GM12878 (cell line): Measurements from ENCODE around the gene SLC26A1. TPM values are rescaled to one million over a fixed set of nuclear protein-coding genes. Genes with fewer than 3 reads are reported as not detected.

Experiments used
- ATAC-seq: fragments of 200-7000 bp; cut with Tn5 transposase; 3 replicates; pipeline ENCODE4 v1.9.1; 2020; ENCODE audit warnings: mild to moderate bottlenecking, moderate library complexity
- BruUV-seq: library from RNA; stranded (reverse); fragments of 400-500 nt; replicated peaks from 2 replicates; lab custom pipeline; 2021; lab: Mats Ljungman, UMichigan
- CTCF ChIA-PET: fragments of 300-600 bp; sonication (Branson Sonifier 250); formaldehyde crosslinking; extraction: SDS; loops from one replicate; lab custom pipeline; 2021; ENCODE audit warnings: inconsistent platforms; lab: Yijun Ruan, JAX
- POLR2A ChIA-PET: fragments of 350-600 bp; formaldehyde crosslinking; extraction: SDS; loops from one replicate; lab custom pipeline; 2021; ENCODE audit warnings: inconsistent platforms; lab: Charles Lee
- RAD21 ChIA-PET: fragments of 300-600 bp; sonication (Branson Sonifier 250); formaldehyde crosslinking; loops from one replicate; lab custom pipeline; 2023; ENCODE audit warnings: antibody characterized with exemption; ENCODE audit not compliant: unreplicated experiment; lab: Charles Lee
- SMC1A ChIA-PET: fragments of 300-600 bp; sonication (Branson Sonifier 250); formaldehyde crosslinking; loops from one replicate; lab custom pipeline; 2023; ENCODE audit not compliant: unreplicated experiment, uncharacterized antibody; lab: Charles Lee
- DNase-seq: peaks from one replicate; pipeline ENCODE4 v3.0.0-alpha.2; 2011; ENCODE audit warnings: low read depth, low spot score
- FAIRE-seq: peaks from 3 replicates; lab custom pipeline; 2011; peaks lifted over from hg19 to GRCh38; lab: Jason Lieb, UNC
- H2AFZ ChIP-seq: 2 replicates; pipeline ENCODE4 v1.6.0; 2011; ENCODE audit warnings: low read depth, low read length, control low read depth; ENCODE audit not compliant: control insufficient read depth
- H3K27ac ChIP-seq: 2 replicates; pipeline ENCODE4 v1.5.1; 2011; ENCODE audit warnings: control low read depth; ENCODE audit not compliant: control insufficient read depth, insufficient read depth
- H3K27me3 ChIP-seq, 2 experiments: replicated peaks in 1 of 2; 2 replicates each; pipeline versions ENCODE4 v1.6.0 to v1.6.1; 2011; ENCODE audit warnings: low read length in 1 of 2; ENCODE audit not compliant: control insufficient read depth in 2 of 2, insufficient read depth in 2 of 2
- H3K36me3 ChIP-seq, 2 experiments: 2 replicates each; pipeline ENCODE4 v1.5.1; 2011; ENCODE audit warnings: low read length in 1 of 2; ENCODE audit not compliant: control insufficient read depth in 2 of 2, insufficient read depth in 2 of 2
- H3K4me1 ChIP-seq: 2 replicates; pipeline ENCODE4 v1.6.1; 2011; ENCODE audit warnings: mild to moderate bottlenecking, low read length, moderate library complexity, mixed read lengths; ENCODE audit not compliant: control insufficient read depth, insufficient read depth
- H3K4me2 ChIP-seq: 2 replicates; pipeline ENCODE4 v1.6.0; 2011; ENCODE audit warnings: control low read depth; ENCODE audit not compliant: control insufficient read depth, insufficient read depth
- H3K4me3 ChIP-seq: fragments of 200-600 bp; sonication (generic); 2 replicates; pipeline ENCODE4 v1.5.1; 2016
- H3K79me2 ChIP-seq: 2 replicates; pipeline ENCODE4 v1.6.0; 2011; ENCODE audit warnings: low read length; ENCODE audit not compliant: control insufficient read depth, insufficient read depth
- H3K9ac ChIP-seq: 2 replicates; pipeline ENCODE4 v1.8.0; 2011; ENCODE audit warnings: low read length, control low read depth, mixed read lengths; ENCODE audit not compliant: control insufficient read depth, insufficient read depth
- H3K9me3 ChIP-seq: replicated peaks from 3 replicates; pipeline ENCODE4 v1.5.1; 2011; ENCODE audit warnings: mild to moderate bottlenecking, low read length; ENCODE audit not compliant: control insufficient read depth, insufficient read depth
- H4K20me1 ChIP-seq: 2 replicates; pipeline ENCODE4 v1.6.0; 2011; ENCODE audit not compliant: control insufficient read depth, insufficient read depth
- CREM ChIP-seq: IDR thresholded peaks from 2 replicates; pipeline ENCODE4 v1.6.1; 2014; ENCODE audit warnings: antibody characterized with exemption, low read depth
- DPF2 ChIP-seq: fragments of 450-650 bp; IDR thresholded peaks from 2 replicates; pipeline ENCODE4 v1.6.1; 2017; ENCODE audit warnings: mild to moderate bottlenecking
- EP300 ChIP-seq, 2 experiments: fragments of 150-350 bp in 1 of 2; IDR thresholded peaks; 2 replicates each; pipeline ENCODE4 v1.6.1; 2011 to 2012; ENCODE audit warnings: low read depth in 2 of 2, low read length in 2 of 2, borderline replicate concordance in 1 of 2, improper control_type of control experiment in 1 of 2, inconsistent platforms in 1 of 2; ENCODE audit not compliant: control insufficient read depth in 1 of 2
- FOS ChIP-seq: IDR thresholded peaks from 3 replicates; pipeline ENCODE4 v1.6.1; 2011; ENCODE audit warnings: borderline replicate concordance; ENCODE audit not compliant: insufficient read length; ENCODE audit errors: extremely low read depth
- HCFC1 ChIP-seq: fragments of 150-350 bp; IDR thresholded peaks from 2 replicates; pipeline ENCODE4 v1.6.1; 2014; ENCODE audit warnings: low read length
- HDAC6 ChIP-seq: fragments of 200-600 bp; sonication (generic); IDR thresholded peaks from one replicate; pipeline ENCODE4 v1.8.0; 2017; ENCODE audit warnings: antibody characterized with exemption; ENCODE audit not compliant: unreplicated experiment
- MYC ChIP-seq: IDR thresholded peaks from 2 replicates; pipeline ENCODE4 v1.6.1; 2011; ENCODE audit warnings: mild to moderate bottlenecking, low read length, moderate library complexity, inconsistent platforms; ENCODE audit not compliant: insufficient read depth, insufficient replicate concordance, insufficient read length, severe bottlenecking
- NFIC ChIP-seq: IDR thresholded peaks from 2 replicates; pipeline ENCODE4 v1.6.1; 2012; ENCODE audit warnings: low read depth, mild to moderate bottlenecking, inconsistent platforms, low read length, moderate library complexity
- NFXL1 ChIP-seq: fragments of 450-650 bp; IDR thresholded peaks from 2 replicates; pipeline ENCODE4 v1.6.1; 2017; ENCODE audit warnings: antibody characterized with exemption, mild to moderate bottlenecking, borderline replicate concordance
- SMC3 ChIP-seq: IDR thresholded peaks from 2 replicates; pipeline ENCODE4 v1.6.1; 2011; ENCODE audit warnings: low read length, improper control_type of control experiment, borderline replicate concordance
- YBX1 ChIP-seq: fragments of 450-650 bp; IDR thresholded peaks from 2 replicates; pipeline ENCODE4 v1.6.1; 2016; ENCODE audit warnings: antibody characterized with exemption
- YY1 ChIP-seq: IDR thresholded peaks from 2 replicates; pipeline ENCODE4 v1.6.1; 2011; ENCODE audit warnings: low read depth, mild to moderate bottlenecking, low read length
- ZNF207 ChIP-seq: fragments of 450-650 bp; IDR thresholded peaks from 2 replicates; pipeline ENCODE4 v1.6.1; 2014; ENCODE audit warnings: antibody characterized with exemption, mild to moderate bottlenecking, borderline replicate concordance
- ZNF687 ChIP-seq: fragments of 450-650 bp; IDR thresholded peaks from 2 replicates; pipeline ENCODE4 v1.6.1; 2017; ENCODE audit warnings: mild to moderate bottlenecking, moderate library complexity
- WGBS: methylation state at CpG from one replicate; pipeline ENCODE4 v1.1.6; 2016; ENCODE audit warnings: low lambda C conversion rate; ENCODE audit not compliant: insufficient replicate concordance, insufficient coverage; ENCODE audit errors: missing lambda C conversion rate; 5-methylcytosine and 5-hydroxymethylcytosine counted together
- in situ Hi-C: fragments of 300-500 bp; cut with MboI; formaldehyde crosslinking; loops from 9 replicates; pipeline ENCODE4 v1.14.3; 2018; ENCODE audit warnings: mixed read lengths
- intact Hi-C: fragments of 100-400 bp; cut with micrococcal nuclease; formaldehyde crosslinking; loops from one replicate; pipeline ENCODE4 v1.14.2; 2022; ENCODE audit not compliant: unreplicated experiment
- polyA plus RNA-seq, 11 experiments: library from polyadenylated mRNA; depleted of rRNA in 4 of 11; unstranded in 6 of 11; stranded (reverse) in 5 of 11; fragments of >200 nt; fragmentation: Nextera tagmentation in 4 of 11; fragmentation: Illumina TruSeq in 1 of 11; extraction: Ambion mirVana in 4 of 11; extraction: Trizol in 1 of 11; gene quantifications; 1 replicate in 1 of 11; 2 replicates in 10 of 11; pipeline versions ENCODE4 v1.2.1 to v1.2.3, GENCODE V29; 2011 to 2016; ENCODE audit warnings: inconsistent platforms in 2 of 11, missing spikeins in 2 of 11, low read depth in 1 of 11
- total RNA-seq, 4 experiments: library from RNA; depleted of rRNA in 3 of 4; stranded (reverse); fragments of >200 nt in 3 of 4; fragmentation: Illumina TruSeq in 1 of 4; extraction: Trizol in 1 of 4; gene quantifications; 2 replicates each; pipeline versions ENCODE4 v1.2.1 to v1.2.3, GENCODE V29; 2013 to 2021

Gene SLC26A1
- total and polyA plus RNA-seq, 10 of the 15 experiments (the other 5 are each of a cell fraction or from before 2014, with no cell fraction given) = 0.05 to 0.96 (median 0.28) TPM; not detected in 5

GRCh38 chr4:951186-951585 lies 42.0 kb downstream of the SLC26A1 start:
- RAD21 ChIA-PET = no interaction called here
- POLR2A ChIA-PET = interaction anchor here (1.0 kb wide), 1 partner anchor 15 kb away, joined by 3 read pairs; no protein-coding TSS in a partner anchor
- Histone ChIP-seq H3K9me3 (no peaks in the 10 kb centered on the region), H3K27ac (no peak overlapping the region), H3K36me3 (no peaks in the 10 kb centered on the region), H2AFZ (no peak overlapping the region), H3K4me3 (no peak overlapping the region), H3K27me3 (no peaks in the 10 kb centered on the region), H3K4me2 (no peak overlapping the region), H3K9ac (no peak overlapping the region), H4K20me1 (no peaks in the 10 kb centered on the region), H3K79me2 (no peaks in the 10 kb centered on the region), H3K4me1 (no peaks in the 10 kb centered on the region)
- 70% methylated on average over 7 of the region's 7 CpGs for WGBS
- no TSS peak for BruUV-seq
- intact Hi-C loops (no loop called here), in situ Hi-C loops (no loop called here)
- DNase-seq = no peak
- SMC1A ChIA-PET = no interaction called here
- CTCF ChIA-PET = no interaction called here
- no peak for TF ChIP-seq YBX1
- no peak for TF ChIP-seq CREM
- TF ChIP-seq MYC = no peak
- no peak for TF ChIP-seq DPF2
- TF ChIP-seq YY1 = no peak
- TF ChIP-seq ZNF207 = no peak
- ATAC-seq = no peak
- FAIRE-seq = no peak

DNA sequence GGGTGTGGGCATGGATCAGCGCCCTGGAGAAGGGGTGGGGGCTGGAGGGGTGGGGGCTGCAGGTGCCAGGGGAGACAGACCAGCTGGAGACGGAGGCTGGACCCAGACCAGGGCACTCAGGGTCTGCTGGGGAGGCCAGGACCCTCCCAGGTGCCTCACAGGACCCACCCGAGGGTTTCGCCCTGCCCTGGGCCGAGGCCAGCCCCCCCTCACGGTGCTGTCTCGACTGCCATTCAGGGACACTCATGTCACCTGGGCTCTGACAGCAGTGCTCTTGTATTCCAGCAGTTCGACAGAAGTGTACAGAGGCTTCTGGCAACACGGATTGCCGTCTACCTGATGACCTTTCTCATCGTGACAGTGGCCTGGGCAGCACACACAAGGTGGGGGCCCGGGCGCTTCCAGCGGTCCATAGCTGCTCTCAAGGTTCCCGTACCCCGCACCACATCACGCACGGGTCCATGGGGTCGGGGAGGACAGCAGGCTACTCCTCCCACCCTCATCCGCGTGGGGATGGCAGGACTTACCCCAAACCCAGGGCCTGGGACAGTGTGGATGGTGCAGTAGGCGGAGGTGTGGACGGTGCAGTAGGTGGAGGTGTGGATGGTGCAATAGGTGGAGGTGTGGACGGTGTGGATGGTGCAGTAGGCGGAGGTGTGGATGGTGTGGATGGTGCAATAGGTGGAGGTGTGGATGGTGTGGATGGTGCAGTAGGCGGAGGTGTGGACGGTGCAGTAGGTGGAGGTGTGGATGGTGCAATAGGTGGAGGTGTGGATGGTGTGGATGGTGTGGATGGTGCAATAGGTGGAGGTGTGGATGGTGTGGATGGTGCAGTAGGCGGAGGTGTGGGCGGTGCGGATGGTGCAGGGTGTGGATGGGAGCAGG lies 42.8 kb downstream of the SLC26A1 start:
- in situ Hi-C loops (no loop called here), intact Hi-C loops (no loop called here)
- 66% methylated on average over 29 of the region's 30 CpGs for WGBS
- Histone ChIP-seq H3K79me2 (no peaks in the 10 kb centered on the region), H2AFZ (no peak overlapping the region), H4K20me1 (no peaks in the 10 kb centered on the region), H3K4me3 (no peak overlapping the region), H3K27me3 (no peaks in the 10 kb centered on the region), H3K36me3 (no peaks in the 10 kb centered on the region), H3K9me3 (no peaks in the 10 kb centered on the region), H3K9ac (no peak overlapping the region), H3K4me1 (no peaks in the 10 kb centered on the region), H3K27ac (no peak overlapping the region), H3K4me2 (no peak overlapping the region)
- DNase-seq (no peak), ATAC-seq (no peak), FAIRE-seq (no peak)
- POLR2A ChIA-PET = interaction anchor here (1.0 to 1.5 kb wide), 2 partner anchors 14 kb away, joined by 3 read pairs; no protein-coding TSS in a partner anchor
- SMC1A ChIA-PET = no interaction called here
- BruUV-seq = no TSS peak
- RAD21 ChIA-PET = no interaction called here
- CTCF ChIA-PET = no interaction called here
- TF ChIP-seq EP300 (IDR thresholded peaks at IDR 0.05; ENCODE audit: borderline replicate concordance in 1 of 2, control insufficient read depth in 1 of 2, low read depth in 2 of 2, low read length in 2 of 2) (no peak), ZNF687 (no peak), NFIC (no peak), NFXL1 (no peak), FOS (no peak), HDAC6 (no peak), SMC3 (no peak), HCFC1 (no peak)
